WTC11 (cell line): Measurements from ENCODE around the gene ADGRL4. TPM values are rescaled to one million over a fixed set of nuclear protein-coding genes. Genes with fewer than 3 reads are reported as not detected.
A peak's percentile ranks its signal among the peaks of the same experiment; 100 is the strongest.

Experiments
- ATAC-seq: fragments of 200-7000 bp; cut with Tn5 transposase; 2 replicates; pipeline ENCODE4 v1.10.0; 2021; ENCODE audit warnings: mild to moderate bottlenecking, moderate library complexity
- CTCF ChIA-PET: fragments of 300-600 bp; sonication (Branson Sonifier 250); formaldehyde crosslinking; loops from one replicate; lab custom pipeline; 2021; ENCODE audit warnings: antibody characterized with exemption; lab: Charles Lee
- POLR2A ChIA-PET: fragments of 350-600 bp; sonication (Branson Sonifier 250); formaldehyde crosslinking; loops from one replicate; lab custom pipeline; 2021; ENCODE audit warnings: antibody characterized with exemption; lab: Charles Lee
- DNase-seq: peaks from one replicate; pipeline ENCODE4 v3.0.0; 2021; ENCODE audit warnings: low spot score
- H3K27ac Mint-ChIP-seq: 2 replicates; pipeline ENCODE4 v1.8.0; 2021; ENCODE audit warnings: mixed read lengths
- H3K27me3 Mint-ChIP-seq: 2 replicates; pipeline ENCODE4 v1.8.0; 2021; ENCODE audit warnings: low read depth, mild to moderate bottlenecking, moderate library complexity, mixed read lengths
- H3K36me3 Mint-ChIP-seq: 2 replicates; pipeline ENCODE4 v1.8.0; 2021; ENCODE audit warnings: mixed read lengths
- H3K4me1 Mint-ChIP-seq: 2 replicates; pipeline ENCODE4 v1.8.0; 2022; ENCODE audit warnings: mixed read lengths
- H3K4me3 Mint-ChIP-seq: 2 replicates; pipeline ENCODE4 v1.8.0; 2021; ENCODE audit warnings: mild to moderate bottlenecking, moderate library complexity, mixed read lengths
- H3K9me3 Mint-ChIP-seq: 2 replicates; pipeline ENCODE4 v1.8.0; 2021; ENCODE audit warnings: mixed read lengths
- AR ChIP-seq: fragments of 250-450 bp; sonication (Bioruptor Pico); IDR thresholded peaks from 2 replicates; pipeline ENCODE4 v1.9.0; 2021; ENCODE audit warnings: mild to moderate bottlenecking
- E2F1 ChIP-seq: sonication (generic); formaldehyde crosslinking; IDR thresholded peaks from 2 replicates; pipeline ENCODE4 v1.8.0; 2022; ENCODE audit warnings: mild to moderate bottlenecking, missing genetic modification reagents
- ETV6 ChIP-seq: sonication (generic); formaldehyde crosslinking; IDR thresholded peaks from 2 replicates; pipeline ENCODE4 v1.8.1; 2022; ENCODE audit warnings: mild to moderate bottlenecking, missing genetic modification reagents
- HMGA2 ChIP-seq: fragments of 250-450 bp; sonication (Bioruptor Pico); IDR thresholded peaks from 2 replicates; pipeline ENCODE4 v1.4.0; 2021; ENCODE audit warnings: mild to moderate bottlenecking, moderate library complexity
- HMGXB4 ChIP-seq: sonication (generic); formaldehyde crosslinking; IDR thresholded peaks from 2 replicates; pipeline ENCODE4 v1.8.1; 2023; ENCODE audit warnings: mild to moderate bottlenecking, moderate library complexity, missing genetic modification reagents
- IRF2 ChIP-seq: sonication (generic); formaldehyde crosslinking; IDR thresholded peaks from 2 replicates; pipeline ENCODE4 v1.8.0; 2022; ENCODE audit warnings: low read depth, missing genetic modification reagents, borderline replicate concordance
- JAZF1 ChIP-seq: fragments of 250-450 bp; sonication (Bioruptor Pico); IDR thresholded peaks from 2 replicates; pipeline ENCODE4 v1.9.0; 2021; ENCODE audit warnings: moderate library complexity, mild to moderate bottlenecking, inconsistent platforms
- NFE2L1 ChIP-seq: sonication (generic); formaldehyde crosslinking; IDR thresholded peaks from 2 replicates; pipeline ENCODE4 v1.8.1; 2023; ENCODE audit warnings: missing genetic modification reagents
- RELA ChIP-seq: sonication (generic); formaldehyde crosslinking; IDR thresholded peaks from 2 replicates; pipeline ENCODE4 v1.8.1; 2022; ENCODE audit warnings: missing genetic modification reagents, mild to moderate bottlenecking, borderline replicate concordance
- STAT6 ChIP-seq: sonication (generic); formaldehyde crosslinking; conservative IDR thresholded peaks from 2 replicates; pipeline ENCODE4 v1.8.1; 2023; ENCODE audit warnings: mild to moderate bottlenecking, low read depth, missing genetic modification reagents, moderate library complexity
- TP53 ChIP-seq: sonication (generic); formaldehyde crosslinking; IDR thresholded peaks from 2 replicates; pipeline ENCODE4 v1.8.1; 2023; ENCODE audit warnings: mild to moderate bottlenecking, missing genetic modification reagents
- USF1 ChIP-seq: sonication (generic); formaldehyde crosslinking; IDR thresholded peaks from 2 replicates; pipeline ENCODE4 v1.8.0; 2022; ENCODE audit warnings: mild to moderate bottlenecking, missing genetic modification reagents
- ZMAT4 ChIP-seq: fragments of 250-450 bp; sonication (Bioruptor Pico); IDR thresholded peaks from 2 replicates; pipeline ENCODE4 v1.9.0; 2021; ENCODE audit warnings: mild to moderate bottlenecking
- ZNF121 ChIP-seq: sonication (generic); formaldehyde crosslinking; IDR thresholded peaks from 2 replicates; pipeline ENCODE4 v1.8.0; 2023; ENCODE audit warnings: missing genetic modification reagents
- ZNF232 ChIP-seq: sonication (generic); formaldehyde crosslinking; IDR thresholded peaks from 2 replicates; pipeline ENCODE4 v1.8.0; 2022; ENCODE audit warnings: mild to moderate bottlenecking, missing genetic modification reagents
- total RNA-seq: library from RNA; stranded (reverse); gene quantifications from 3 replicates; pipeline ENCODE4 v1.2.3, GENCODE V29; 2021

Gene ADGRL4
- total RNA-seq, 1 experiment from 2014 or later: 0.37 TPM

GRCh38 chr1:79041666-79042065, 35.1 kb upstream of the ADGRL4 start:
- Mint-ChIP-seq H3K4me3 (no peak overlapping the region), H3K27ac (no peak overlapping the region), H3K9me3 (peaks cover 24% of the 10 kb centered on the region), H3K4me1 (peaks cover 13% of the 10 kb centered on the region), H3K27me3 (no peaks in the 10 kb centered on the region; the same call in 1 of the 2 replicates), H3K36me3 (peaks cover 23% of the 10 kb centered on the region)
- DNase-seq (no peak), ATAC-seq (no peak)
- 0 out of 2 replicates have a peak, but pooled peaks have one; percentile 16 for TF ChIP-seq HMGA2 (CRISPR knock-in tag)
- TF ChIP-seq RELA (CRISPR knock-in tag): no peak
- CTCF ChIA-PET: no interaction called here
- POLR2A ChIA-PET: no interaction called here

- Mint-ChIP-seq H3K9me3 (peaks cover 35% of the 10 kb centered on the region), H3K27me3 (no peaks in the 10 kb centered on the region; the same call in 1 of the 2 replicates), H3K27ac (peak overlapping the region; percentile 2; the same call in 1 of the 2 replicates), H3K36me3 (peaks cover 32% of the 10 kb centered on the region), H3K4me3 (no peak overlapping the region), H3K4me1 (peaks cover 13% of the 10 kb centered on the region)
- ATAC-seq (no peak), DNase-seq (no peak)
- TF ChIP-seq TP53 (no peak), ZNF232 (CRISPR knock-in tag) (no peak), ZNF121 (CRISPR knock-in tag) (no peak), IRF2 (CRISPR knock-in tag) (no peak), ETV6 (CRISPR knock-in tag) (no peak), JAZF1 (no peak), AR (CRISPR knock-in tag) (no peak), STAT6 (CRISPR knock-in tag) (no peak), USF1 (CRISPR knock-in tag) (no peak), E2F1 (CRISPR knock-in tag) (no peak), HMGXB4 (no peak), NFE2L1 (CRISPR knock-in tag) (no peak), ZMAT4 (no peak)
- ChIA-PET CTCF (no interaction called here), POLR2A (no interaction called here)
Observed at GRCh38 chr1:79040424-79041082, 34.0 kb upstream of the ADGRL4 start.
